Neural cell (in vitro differentiated cells): ENCODE results near the gene GFI1.

Experiments
- CTCF ChIP-seq: fragments of 450-650 bp; IDR thresholded peaks from 2 replicates; pipeline ENCODE4 v1.5.1; 2014; ENCODE audit warnings: antibody characterized with exemption, mild to moderate bottlenecking, moderate library complexity; ENCODE audit not compliant: poor library complexity, severe bottlenecking
- POLR2AphosphoS5 ChIP-seq: IDR thresholded peaks from 2 replicates; pipeline ENCODE4 v1.6.1; 2012

- TF ChIP-seq CTCF (no peak), POLR2AphosphoS5 (no peak)
Observed at GRCh38 chr1:92443893-92444292, 42.8 kb downstream of the GFI1 start.
